ENCODE measurements around the gene MBNL1.

DNA sequence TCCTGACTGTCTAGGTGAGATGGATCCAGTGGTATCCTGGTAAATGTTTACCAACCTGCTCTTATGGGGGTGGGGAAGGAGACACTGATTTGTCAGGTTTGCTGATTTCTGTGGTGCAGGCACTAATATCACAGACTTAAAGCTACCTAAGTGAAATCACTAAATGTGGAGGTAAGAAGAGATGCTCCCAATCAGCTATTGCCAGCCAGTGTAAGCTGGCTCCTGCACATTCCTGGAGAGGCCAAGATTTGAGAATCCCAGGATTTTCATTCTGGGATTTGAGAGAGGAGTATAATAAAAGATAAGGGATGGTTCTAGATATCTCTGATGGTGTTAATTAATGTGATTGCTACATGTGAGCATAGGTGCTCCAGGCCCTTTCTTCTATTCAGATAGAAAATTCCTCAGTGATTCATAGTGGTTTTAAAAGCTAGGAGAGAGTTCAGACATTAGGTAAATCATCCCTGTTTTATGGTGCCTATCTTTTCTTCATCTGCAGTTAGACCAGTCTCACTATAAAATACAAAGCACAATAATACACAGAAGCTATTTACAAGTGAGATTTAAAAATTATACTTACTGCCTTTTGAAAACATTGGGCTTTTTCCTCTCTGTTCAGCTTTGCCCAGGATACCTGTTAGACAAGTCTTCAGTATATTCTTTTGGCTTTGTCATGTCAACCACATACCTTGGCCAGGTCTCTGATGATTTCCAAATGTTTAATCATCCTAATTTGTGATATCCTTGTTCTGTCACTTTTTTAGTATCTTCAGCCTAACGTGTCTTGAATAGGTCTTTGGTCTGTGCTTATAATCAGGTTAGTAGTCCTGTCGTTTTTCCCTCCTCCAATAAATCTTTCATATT, 90.9 kb downstream of the MBNL1 start:
- TF ChIP-seq, protein P1, sequence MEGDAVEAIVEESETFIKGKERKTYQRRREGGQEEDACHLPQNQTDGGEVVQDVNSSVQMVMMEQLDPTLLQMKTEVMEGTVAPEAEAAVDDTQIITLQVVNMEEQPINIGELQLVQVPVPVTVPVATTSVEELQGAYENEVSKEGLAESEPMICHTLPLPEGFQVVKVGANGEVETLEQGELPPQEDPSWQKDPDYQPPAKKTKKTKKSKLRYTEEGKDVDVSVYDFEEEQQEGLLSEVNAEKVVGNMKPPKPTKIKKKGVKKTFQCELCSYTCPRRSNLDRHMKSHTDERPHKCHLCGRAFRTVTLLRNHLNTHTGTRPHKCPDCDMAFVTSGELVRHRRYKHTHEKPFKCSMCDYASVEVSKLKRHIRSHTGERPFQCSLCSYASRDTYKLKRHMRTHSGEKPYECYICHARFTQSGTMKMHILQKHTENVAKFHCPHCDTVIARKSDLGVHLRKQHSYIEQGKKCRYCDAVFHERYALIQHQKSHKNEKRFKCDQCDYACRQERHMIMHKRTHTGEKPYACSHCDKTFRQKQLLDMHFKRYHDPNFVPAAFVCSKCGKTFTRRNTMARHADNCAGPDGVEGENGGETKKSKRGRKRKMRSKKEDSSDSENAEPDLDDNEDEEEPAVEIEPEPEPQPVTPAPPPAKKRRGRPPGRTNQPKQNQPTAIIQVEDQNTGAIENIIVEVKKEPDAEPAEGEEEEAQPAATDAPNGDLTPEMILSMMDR (IDR thresholded peaks at IDR 0.05): no peak
- no peak for TF ChIP-seq POLR2A (IDR thresholded peaks at IDR 0.05)

All from testis (tissue), 2 donors.